H9 (cell line): ENCODE results near the gene INTS1. TPM values are rescaled to one million over a fixed set of nuclear protein-coding genes. Genes with fewer than 3 reads are reported as not detected.

Experiments
- DNase-seq: peaks from one replicate; pipeline ENCODE4 v3.0.0-alpha.2; 2017
- H2AFZ ChIP-seq: one replicate; pipeline ENCODE4 v1.6.1; 2013; ENCODE audit warnings: mild to moderate bottlenecking, low read length, control low read depth, moderate library complexity
- H2AK5ac ChIP-seq: 2 replicates; pipeline ENCODE4 v1.6.1; 2013; ENCODE audit warnings: low read length, control low read depth, mixed read lengths; ENCODE audit not compliant: insufficient read length
- H2BK120ac ChIP-seq: one replicate; pipeline ENCODE4 v1.6.1; 2013; ENCODE audit warnings: low read depth, mild to moderate bottlenecking, low read length, control low read depth, inconsistent platforms; ENCODE audit not compliant: poor library complexity, severe bottlenecking
- H2BK12ac ChIP-seq: 2 replicates; pipeline ENCODE4 v1.6.1; 2013; ENCODE audit warnings: low read length, control low read depth, mixed read lengths, low read depth; ENCODE audit not compliant: insufficient read length
- H2BK15ac ChIP-seq: 2 replicates; pipeline ENCODE4 v1.6.1; 2013; ENCODE audit warnings: low read depth, low read length, control low read depth
- H2BK20ac ChIP-seq: one replicate; pipeline ENCODE4 v1.6.1; 2013; ENCODE audit warnings: low read depth, mild to moderate bottlenecking, low read length, control low read depth, inconsistent platforms; ENCODE audit not compliant: poor library complexity, severe bottlenecking
- H2BK5ac ChIP-seq: 2 replicates; pipeline ENCODE4 v1.6.1; 2013; ENCODE audit warnings: low read length, control low read depth, mixed read lengths; ENCODE audit not compliant: insufficient read length
- H3K14ac ChIP-seq: 2 replicates; pipeline ENCODE4 v1.6.1; 2013; ENCODE audit warnings: low read length, control low read depth; ENCODE audit not compliant: insufficient read depth
- H3K18ac ChIP-seq: 2 replicates; pipeline ENCODE4 v1.6.1; 2013; ENCODE audit warnings: low read depth, mild to moderate bottlenecking, mixed read lengths, low read length, control low read depth; ENCODE audit not compliant: insufficient read length
- H3K23ac ChIP-seq: 2 replicates; pipeline ENCODE4 v1.6.1; 2013; ENCODE audit warnings: low read length, control low read depth, mixed read lengths, low read depth; ENCODE audit not compliant: insufficient read length
- H3K23me2 ChIP-seq: 2 replicates; pipeline ENCODE4 v1.6.1; 2013; ENCODE audit warnings: low read depth, mild to moderate bottlenecking, mixed read lengths, low read length, control low read depth; ENCODE audit not compliant: insufficient read length, poor library complexity, severe bottlenecking
- H3K27ac ChIP-seq: 2 replicates; pipeline ENCODE4 v1.5.1; 2013; ENCODE audit warnings: low read length, control low read depth, mixed read lengths, low read depth; ENCODE audit not compliant: insufficient read length
- H3K27me3 ChIP-seq: 2 replicates; pipeline ENCODE4 v1.6.1; 2013; ENCODE audit warnings: low read length, control low read depth, inconsistent platforms; ENCODE audit not compliant: insufficient read depth
- H3K4ac ChIP-seq: 2 replicates; pipeline ENCODE4 v1.6.1; 2013; ENCODE audit warnings: low read depth, mild to moderate bottlenecking, control low read depth, inconsistent platforms, low read length, moderate library complexity
- H3K4me1 ChIP-seq: 2 replicates; pipeline ENCODE4 v1.6.1; 2013; ENCODE audit warnings: low read length, control low read depth, inconsistent platforms; ENCODE audit not compliant: insufficient read depth
- H3K4me2 ChIP-seq: 2 replicates; pipeline ENCODE4 v1.6.1; 2013; ENCODE audit warnings: low read length, control low read depth, mixed read lengths; ENCODE audit not compliant: insufficient read length, insufficient read depth
- H3K56ac ChIP-seq: 2 replicates; pipeline ENCODE4 v1.6.1; 2013; ENCODE audit warnings: low read depth, mild to moderate bottlenecking, mixed read lengths, low read length, control low read depth; ENCODE audit not compliant: insufficient read length
- H3K79me1 ChIP-seq: 2 replicates; pipeline ENCODE4 v1.6.1; 2013; ENCODE audit warnings: low read depth, mild to moderate bottlenecking, moderate library complexity, low read length, control low read depth, inconsistent platforms; ENCODE audit not compliant: insufficient read depth, poor library complexity, severe bottlenecking
- H3K79me2 ChIP-seq: 2 replicates; pipeline ENCODE4 v1.6.1; 2013; ENCODE audit warnings: low read length, control low read depth, inconsistent platforms; ENCODE audit not compliant: insufficient read depth
- H3K9ac ChIP-seq: 2 replicates; pipeline ENCODE4 v1.6.1; 2013; ENCODE audit warnings: low read length, control low read depth, mixed read lengths; ENCODE audit not compliant: insufficient read length; ENCODE audit errors: extremely low read depth
- H3K9me3 ChIP-seq: one replicate; pipeline ENCODE4 v1.6.1; 2013; ENCODE audit warnings: low read depth, low read length, inconsistent platforms; ENCODE audit not compliant: control insufficient read depth
- H3T11ph ChIP-seq: one replicate; pipeline ENCODE4 v1.6.1; 2013; ENCODE audit warnings: mild to moderate bottlenecking, low read length, control low read depth, inconsistent platforms
- H4K20me1 ChIP-seq: one replicate; pipeline ENCODE4 v1.6.1; 2013; ENCODE audit not compliant: control insufficient read depth, insufficient read length, insufficient read depth
- H4K5ac ChIP-seq: 2 replicates; pipeline ENCODE4 v1.6.1; 2013; ENCODE audit warnings: low read depth, mild to moderate bottlenecking, mixed read lengths, low read length, control low read depth; ENCODE audit not compliant: insufficient read length
- H4K8ac ChIP-seq: replicated peaks from 2 replicates; pipeline ENCODE4 v1.6.1; 2013; ENCODE audit warnings: low read length, control low read depth, mixed read lengths, low read depth; ENCODE audit not compliant: insufficient read length
- H4K91ac ChIP-seq: 2 replicates; pipeline ENCODE4 v1.6.1; 2013; ENCODE audit warnings: low read depth, mild to moderate bottlenecking, moderate library complexity, mixed read lengths, low read length, control low read depth; ENCODE audit not compliant: insufficient read length
- H3K27ac Mint-ChIP-seq, 3 experiments: 2 replicates in 2 of 3; 3 replicates in 1 of 3; pipeline ENCODE4 v1.8.0; 2020 to 2021; ENCODE audit warnings: mixed read lengths in 3 of 3, mild to moderate bottlenecking in 1 of 3, moderate library complexity in 1 of 3
- H3K27me3 Mint-ChIP-seq: 2 replicates; pipeline ENCODE4 v1.8.0; 2021; ENCODE audit warnings: low read depth, mild to moderate bottlenecking, moderate library complexity, mixed read lengths
- H3K36me3 Mint-ChIP-seq, 3 experiments: 2 replicates in 2 of 3; 3 replicates in 1 of 3; pipeline ENCODE4 v1.8.0; 2020 to 2021; ENCODE audit warnings: low read depth in 3 of 3, mixed read lengths in 3 of 3; ENCODE audit not compliant: insufficient read depth in 1 of 3
- H3K4me1 Mint-ChIP-seq, 2 experiments: 2 replicates each; pipeline ENCODE4 v1.8.0; 2020; ENCODE audit warnings: mixed read lengths in 2 of 2
- H3K4me3 Mint-ChIP-seq, 2 experiments: 2 replicates in 1 of 2; 3 replicates in 1 of 2; pipeline ENCODE4 v1.8.0; 2020 to 2021; ENCODE audit warnings: mild to moderate bottlenecking in 2 of 2, mixed read lengths in 2 of 2, moderate library complexity in 1 of 2
- H3K9me3 Mint-ChIP-seq, 2 experiments: 2 replicates in 1 of 2; 3 replicates in 1 of 2; pipeline ENCODE4 v1.8.0; 2020; ENCODE audit warnings: mild to moderate bottlenecking in 2 of 2, mixed read lengths in 2 of 2, moderate library complexity in 1 of 2
- WGBS: extraction: QIAGEN DNeasy Blood & Tissue Kit; methylation state at CpG from one replicate; pipeline ENCODE4 v1.1.7; 2013; ENCODE audit warnings: missing lambda C conversion rate, low lambda C conversion rate, mixed read lengths; ENCODE audit not compliant: insufficient read length; ENCODE audit errors: extremely low coverage; 5-methylcytosine and 5-hydroxymethylcytosine counted together
- total RNA-seq: library from RNA; stranded (reverse); gene quantifications from 2 replicates; pipeline ENCODE4 v1.2.1, GENCODE V29; 2021
- TF ChIP-seq, protein P1 (sequence below): fragments of 200-600 bp; sonication (generic); conservative IDR thresholded peaks from 3 replicates; pipeline ENCODE4 v1.8.0; 2021; ENCODE audit warnings: antibody characterized with exemption, mild to moderate bottlenecking

The INTS1 gene
- total RNA-seq, 1 experiment from 2014 or later, result 133 TPM

- TF ChIP-seq, protein P1, sequence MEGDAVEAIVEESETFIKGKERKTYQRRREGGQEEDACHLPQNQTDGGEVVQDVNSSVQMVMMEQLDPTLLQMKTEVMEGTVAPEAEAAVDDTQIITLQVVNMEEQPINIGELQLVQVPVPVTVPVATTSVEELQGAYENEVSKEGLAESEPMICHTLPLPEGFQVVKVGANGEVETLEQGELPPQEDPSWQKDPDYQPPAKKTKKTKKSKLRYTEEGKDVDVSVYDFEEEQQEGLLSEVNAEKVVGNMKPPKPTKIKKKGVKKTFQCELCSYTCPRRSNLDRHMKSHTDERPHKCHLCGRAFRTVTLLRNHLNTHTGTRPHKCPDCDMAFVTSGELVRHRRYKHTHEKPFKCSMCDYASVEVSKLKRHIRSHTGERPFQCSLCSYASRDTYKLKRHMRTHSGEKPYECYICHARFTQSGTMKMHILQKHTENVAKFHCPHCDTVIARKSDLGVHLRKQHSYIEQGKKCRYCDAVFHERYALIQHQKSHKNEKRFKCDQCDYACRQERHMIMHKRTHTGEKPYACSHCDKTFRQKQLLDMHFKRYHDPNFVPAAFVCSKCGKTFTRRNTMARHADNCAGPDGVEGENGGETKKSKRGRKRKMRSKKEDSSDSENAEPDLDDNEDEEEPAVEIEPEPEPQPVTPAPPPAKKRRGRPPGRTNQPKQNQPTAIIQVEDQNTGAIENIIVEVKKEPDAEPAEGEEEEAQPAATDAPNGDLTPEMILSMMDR, result no peak
- Histone ChIP-seq H2AK5ac (no peak overlapping the region), H3K27ac (no peak overlapping the region), H3K79me2 (no peaks in the 10 kb centered on the region), H3K27me3 (no peaks in the 10 kb centered on the region), H2BK20ac (no peak overlapping the region), H2AFZ (no peak overlapping the region), H2BK15ac (no peak overlapping the region), H3K23ac (no peak overlapping the region), H3K4me2 (no peak overlapping the region), H3K9me3 (no peaks in the 10 kb centered on the region), H3T11ph (no peak overlapping the region), H4K8ac (no peak overlapping the region), H4K91ac (no peak overlapping the region), H3K4ac (no peak overlapping the region), H3K79me1 (no peaks in the 10 kb centered on the region), H4K20me1 (no peaks in the 10 kb centered on the region), H2BK5ac (no peak overlapping the region), H3K56ac (no peak overlapping the region), H3K14ac (no peak overlapping the region; the same call in 1 of the 2 replicates), H3K4me1 (no peaks in the 10 kb centered on the region), H2BK120ac (no peak overlapping the region), H3K18ac (no peak overlapping the region), H2BK12ac (no peak overlapping the region), H4K5ac (no peak overlapping the region), H3K23me2 (no peaks in the 10 kb centered on the region), H3K9ac (no peak overlapping the region)
- WGBS, result no CpG with 5 or more reads among the region's 41 CpGs
- Mint-ChIP-seq H3K27ac (no peak overlapping the region), H3K4me3 (no peak overlapping the region), H3K4me1 (no peaks in the 10 kb centered on the region), H3K9me3 (no peaks in the 10 kb centered on the region; a peak in 1 of 5 replicates), H3K27me3 (no peaks in the 10 kb centered on the region; the same call in 1 of the 2 replicates), H3K36me3 (no peaks in the 10 kb centered on the region)
- no peak for DNase-seq
Measured at GRCh38 chr7:1546909-1547776, 43.0 kb upstream of the INTS1 start.
